Neural cell (in vitro differentiated cells): ENCODE results near the gene CFAP100. TPM values are rescaled to one million over a fixed set of nuclear protein-coding genes. Genes with fewer than 3 reads are reported as not detected.

Source experiments
- H2AFZ ChIP-seq: fragments of 200-600, 300-800 bp; sonication (generic), shearing (Covaris generic); 2 replicates; pipeline ENCODE4 v1.6.0; 2014; ENCODE audit warnings: low read depth, mild to moderate bottlenecking, antibody characterized with exemption, low read length, moderate library complexity
- H3F3A ChIP-seq: fragments of 200-600 bp; shearing (Covaris generic); 2 replicates; pipeline ENCODE4 v1.6.1; 2016; ENCODE audit warnings: mild to moderate bottlenecking, moderate library complexity, mixed read lengths, antibody characterized with exemption, low read length; ENCODE audit not compliant: insufficient read depth, poor library complexity, severe bottlenecking
- H3K27ac ChIP-seq: fragments of 200-600, 300-800 bp; sonication (generic), shearing (Covaris generic); 2 replicates; pipeline ENCODE4 v1.5.1; 2014; ENCODE audit warnings: mild to moderate bottlenecking, low read length, moderate library complexity
- H3K27me3 ChIP-seq: fragments of 300-800, 200-600 bp; sonication (generic), shearing (Covaris generic); 2 replicates; pipeline ENCODE4 v1.6.0; 2014; ENCODE audit warnings: mild to moderate bottlenecking, low read depth, low read length, moderate library complexity; ENCODE audit not compliant: insufficient read depth
- H3K36me3 ChIP-seq: fragments of 300-800, 200-600 bp; sonication (generic), shearing (Covaris generic); 2 replicates; pipeline ENCODE4 v1.5.1; 2014; ENCODE audit warnings: mild to moderate bottlenecking, antibody characterized with exemption, low read length, moderate library complexity; ENCODE audit not compliant: insufficient read depth
- H3K4me2 ChIP-seq: fragments of 300-800, 200-600 bp; sonication (generic), shearing (Covaris generic); 2 replicates; pipeline ENCODE4 v1.6.0; 2014; ENCODE audit warnings: mild to moderate bottlenecking, low read length
- H3K4me3 ChIP-seq: fragments of 300-800, 200-600 bp; sonication (generic), shearing (Covaris generic); 2 replicates; pipeline ENCODE4 v1.5.1; 2014; ENCODE audit warnings: mild to moderate bottlenecking, low read length, moderate library complexity
- H3K79me2 ChIP-seq: fragments of 200-600 bp; shearing (Covaris generic); replicated peaks from 2 replicates; pipeline ENCODE4 v1.6.0; 2014; ENCODE audit warnings: mild to moderate bottlenecking, low read length, moderate library complexity; ENCODE audit not compliant: insufficient read depth
- H3K9ac ChIP-seq: fragments of 300-800, 200-600 bp; sonication (generic), shearing (Covaris generic); 2 replicates; pipeline ENCODE4 v1.6.1; 2016; ENCODE audit warnings: mild to moderate bottlenecking, low read length, mixed read lengths
- H3K9me2 ChIP-seq: fragments of 200-600 bp; shearing (Covaris generic); 2 replicates; pipeline ENCODE4 v1.6.1; 2016; ENCODE audit warnings: mild to moderate bottlenecking, low read length, mixed read lengths; ENCODE audit not compliant: insufficient read depth
- H3K9me3 ChIP-seq: fragments of 200-600, 300-800 bp; sonication (generic), shearing (Covaris generic); 2 replicates; pipeline ENCODE4 v1.6.1; 2016; ENCODE audit warnings: mild to moderate bottlenecking, mixed run types, low read length, moderate library complexity, mixed read lengths
- H4K20me1 ChIP-seq: fragments of 200-600 bp; shearing (Covaris generic); 2 replicates; pipeline ENCODE4 v1.6.1; 2016; ENCODE audit warnings: mild to moderate bottlenecking, mixed run types; ENCODE audit not compliant: insufficient read depth
- CTCF ChIP-seq: fragments of 450-650 bp; IDR thresholded peaks from 2 replicates; pipeline ENCODE4 v1.5.1; 2014; ENCODE audit warnings: antibody characterized with exemption, mild to moderate bottlenecking, moderate library complexity; ENCODE audit not compliant: poor library complexity, severe bottlenecking
- EP300 ChIP-seq: fragments of 450-650 bp; conservative IDR thresholded peaks from 2 replicates; pipeline ENCODE4 v1.6.1; 2014; ENCODE audit warnings: antibody characterized with exemption, mild to moderate bottlenecking, moderate library complexity; ENCODE audit not compliant: poor library complexity, severe bottlenecking
- EZH2 ChIP-seq: fragments of 200-600, 300-800 bp; shearing (Covaris generic), sonication (generic); IDR thresholded peaks from 2 replicates; pipeline ENCODE4 v1.6.1; 2014; ENCODE audit warnings: antibody characterized with exemption, low read length, borderline replicate concordance, mild to moderate bottlenecking; ENCODE audit not compliant: insufficient read depth, poor library complexity, severe bottlenecking
- MXI1 ChIP-seq: fragments of 450-650 bp; conservative IDR thresholded peaks from 2 replicates; pipeline ENCODE4 v1.6.1; 2014; ENCODE audit warnings: antibody characterized with exemption, mild to moderate bottlenecking; ENCODE audit not compliant: poor library complexity, severe bottlenecking
- POLR2AphosphoS5 ChIP-seq: IDR thresholded peaks from 2 replicates; pipeline ENCODE4 v1.6.1; 2012
- RAD21 ChIP-seq: fragments of 450-650 bp; conservative IDR thresholded peaks from 2 replicates; pipeline ENCODE4 v1.6.1; 2014; ENCODE audit warnings: antibody characterized with exemption, mild to moderate bottlenecking, moderate library complexity
- REST ChIP-seq: IDR thresholded peaks from 2 replicates; pipeline ENCODE4 v1.6.1; 2012; ENCODE audit warnings: borderline replicate concordance
- SMC3 ChIP-seq: fragments of 450-650 bp; conservative IDR thresholded peaks from 2 replicates; pipeline ENCODE4 v1.6.1; 2014; ENCODE audit warnings: antibody characterized with exemption, mild to moderate bottlenecking, moderate library complexity; ENCODE audit not compliant: poor library complexity
- TAF1 ChIP-seq: IDR thresholded peaks from 2 replicates; pipeline ENCODE4 v1.6.1; 2012; ENCODE audit warnings: low read depth
- polyA plus RNA-seq: library from polyadenylated mRNA; depleted of rRNA; stranded (reverse); fragments of >200 nt; gene quantifications from 2 replicates; pipeline ENCODE4 v1.2.3, GENCODE V29; 2014

Gene CFAP100
- polyA plus RNA-seq, 1 donor from 2014 or later, result not detected

GRCh38 chr3:126351086-126351770 lies 43.5 kb upstream of the CFAP100 start:
- Histone ChIP-seq H3K79me2 (no peaks in the 10 kb centered on the region), H3K27me3 (peaks cover 10% of the 10 kb centered on the region), H3K9me2 (no peaks in the 10 kb centered on the region), H3K36me3 (no peaks in the 10 kb centered on the region), H3K4me3 (no peak overlapping the region), H4K20me1 (no peaks in the 10 kb centered on the region), H3K4me2 (no peak overlapping the region), H3K9ac (no peak overlapping the region), H3K9me3 (no peaks in the 10 kb centered on the region), H3F3A (no peaks in the 10 kb centered on the region), H3K27ac (no peak overlapping the region), H2AFZ (no peak overlapping the region)
- TF ChIP-seq REST, result no peak
- TF ChIP-seq EP300, result no peak
- no peak for TF ChIP-seq CTCF

GRCh38 chr3:126351771-126352475 lies 42.8 kb upstream of the CFAP100 start:
- H3K9me2 ChIP-seq, result no peaks in the 10 kb centered on the region

More at GRCh38 chr3:126351771-126352475, 42.8 kb upstream of the CFAP100 start:
- H4K20me1 ChIP-seq, result no peaks in the 10 kb centered on the region
- no peak overlapping the region for H3K27ac ChIP-seq
- H2AFZ ChIP-seq, result no peak overlapping the region
- H3K36me3 ChIP-seq, result no peaks in the 10 kb centered on the region
- H3K4me3 ChIP-seq, result no peak overlapping the region
- H3K27me3 ChIP-seq, result peaks cover 16% of the 10 kb centered on the region
- no peak overlapping the region for H3K9ac ChIP-seq
- H3K79me2 ChIP-seq, result no peaks in the 10 kb centered on the region
- TF ChIP-seq REST (no peak), EZH2 (no peak), POLR2AphosphoS5 (no peak), SMC3 (no peak), RAD21 (no peak), MXI1 (no peak), TAF1 (no peak), CTCF (no peak), EP300 (no peak)
- H3K9me3 ChIP-seq, result no peaks in the 10 kb centered on the region
- no peak overlapping the region for H3K4me2 ChIP-seq
- no peaks in the 10 kb centered on the region for H3F3A ChIP-seq
